Stimulated activated CD4-positive, alpha-beta T cell treated with anti-CD3 and anti-CD28 coated beads, Interleukin-2, amount 100 ng/mL, for 4 hours (primary cell): ENCODE results near the gene USP19.

Source experiments
- DNase-seq: peaks from one replicate; pipeline ENCODE4 v3.0.0-alpha.2; 2020; ENCODE audit warnings: low read depth

USP19 gene

DNA sequence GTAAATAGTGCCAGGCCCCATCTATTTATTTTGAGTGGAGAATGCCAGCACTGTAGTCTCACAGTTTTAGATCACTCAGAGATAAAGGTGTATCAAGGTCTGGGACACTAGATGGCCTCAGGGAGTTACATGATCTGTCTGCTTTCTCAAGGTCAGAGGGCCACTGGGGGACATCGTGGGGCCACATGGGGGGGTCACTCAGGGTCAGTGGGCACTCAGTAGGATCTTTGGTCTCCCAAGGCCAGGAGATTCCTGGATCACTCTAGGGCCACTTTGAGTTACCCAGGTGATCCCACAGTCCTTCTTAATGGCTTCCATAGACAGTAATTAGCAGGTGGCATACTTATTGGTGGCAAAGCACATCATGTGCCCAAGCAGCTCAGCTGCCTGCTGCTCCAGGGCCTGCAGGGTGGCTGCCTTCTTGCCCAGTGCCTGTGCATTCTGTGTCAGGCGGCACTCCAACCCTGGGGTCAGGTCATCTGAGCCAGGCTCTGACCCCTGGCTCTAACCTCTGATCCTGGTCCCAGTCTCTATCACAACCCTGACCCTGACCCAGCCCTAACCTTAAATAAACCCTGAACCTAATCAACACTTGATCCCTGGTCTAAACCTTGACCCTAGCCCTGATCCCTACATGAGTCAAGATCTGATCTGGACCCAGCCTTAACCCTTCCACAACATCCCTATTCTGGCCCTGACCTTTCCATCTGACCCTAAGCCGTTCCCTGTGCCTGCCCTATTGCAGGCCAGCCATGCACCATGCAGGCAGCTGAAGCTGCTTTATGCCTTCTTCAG lies 14.0 kb upstream of the USP19 start:
- DNase-seq = no peak

DNA sequence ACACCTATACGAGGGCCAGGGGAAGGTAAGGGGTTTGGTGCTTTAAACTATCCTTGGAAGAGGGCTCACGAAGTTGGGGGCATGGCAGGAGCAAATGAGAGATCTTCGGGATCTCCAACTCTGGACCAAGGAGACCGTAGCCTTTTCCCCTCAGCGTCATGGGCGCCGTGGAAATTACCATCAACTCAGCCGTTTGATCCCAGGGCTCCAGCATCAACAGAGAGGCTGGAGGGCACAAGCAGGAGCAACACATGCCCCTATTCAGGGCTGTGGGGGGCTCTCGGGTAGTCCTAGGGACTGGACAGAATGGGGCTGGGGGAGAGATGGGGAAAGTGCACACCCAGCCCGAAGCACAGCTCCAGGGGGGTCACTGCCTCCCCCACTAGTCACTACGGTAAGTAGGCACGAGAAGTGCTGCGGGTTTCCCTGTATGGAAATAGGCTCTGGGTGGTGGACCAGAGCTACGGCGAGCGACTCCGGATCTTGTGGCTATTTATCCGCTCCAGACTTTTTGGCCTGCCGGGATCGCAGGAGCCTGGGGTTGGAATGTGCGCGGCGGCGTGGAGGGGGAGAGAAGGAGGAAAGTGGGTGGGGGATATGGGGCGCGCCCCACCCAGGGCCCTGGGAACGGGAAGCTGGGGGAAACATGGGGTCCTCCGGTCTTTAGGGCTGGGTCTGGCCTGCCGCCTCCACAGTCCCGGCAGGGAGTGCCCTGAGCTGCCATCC lies 12.8 kb upstream of the USP19 start:
- no peak for DNase-seq

DNA sequence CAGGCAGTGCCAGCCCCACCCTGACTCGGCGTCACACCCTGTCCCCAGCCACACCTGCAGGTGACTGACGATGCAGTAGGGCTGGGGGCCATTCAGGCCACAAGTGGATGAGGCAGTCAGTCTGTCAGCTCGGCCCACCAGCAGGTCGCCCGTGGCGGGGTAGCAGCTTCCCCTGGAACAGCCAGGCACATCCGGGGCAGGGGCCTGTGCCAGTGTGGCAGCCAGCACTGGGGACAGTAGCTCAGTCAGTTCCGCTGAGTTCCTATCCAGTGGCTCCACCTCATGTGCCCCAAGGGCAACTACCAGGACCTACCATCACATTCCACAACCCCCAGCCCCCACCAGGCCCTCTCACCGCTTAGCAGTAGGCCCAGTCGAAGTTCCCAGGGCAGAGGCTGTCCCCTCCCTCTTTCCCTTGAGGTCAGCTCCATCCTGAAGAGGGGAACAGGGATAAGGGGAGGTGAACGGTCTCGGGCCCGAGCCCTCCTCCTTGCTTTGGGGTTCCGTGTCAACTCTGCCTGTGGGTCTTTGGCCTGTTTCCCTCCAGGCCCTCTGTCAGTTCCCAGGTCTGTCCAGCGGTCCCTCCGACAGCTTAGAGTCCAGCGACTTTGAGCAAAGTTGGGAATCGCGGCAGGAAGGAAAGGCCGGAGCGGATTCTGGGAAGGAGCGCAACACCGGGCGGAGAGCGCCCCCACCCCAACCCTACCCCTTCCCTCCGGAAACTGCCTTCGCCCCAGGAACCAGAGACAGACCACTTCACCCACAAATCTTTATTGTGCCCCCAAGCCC lies 12.0 kb upstream of the USP19 start, which contains the start of gene LAMB2:
LAMB2 (minus strand) TSS at position 614 of the 789 bp plus-strand sequence; CDS start at position 431, 183 bp downstream.
- DNase-seq = no peak

DNA sequence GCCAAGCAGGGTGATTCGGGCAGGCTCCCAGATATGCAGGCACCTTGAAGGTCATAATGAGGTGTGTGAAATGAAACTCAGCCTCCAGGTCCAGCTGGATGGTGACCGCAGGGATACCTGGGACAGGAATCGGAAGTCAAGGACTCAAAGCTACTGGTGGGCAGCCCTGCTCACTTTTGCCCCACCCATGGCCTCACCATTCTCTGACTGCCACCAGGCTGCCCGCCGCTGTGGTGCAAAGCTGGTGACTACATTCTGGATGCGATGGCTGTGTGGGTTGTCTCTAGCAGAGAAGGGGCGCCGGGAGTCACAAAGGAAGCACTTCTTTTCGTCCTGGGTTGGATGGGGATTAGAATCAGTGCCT lies 11.4 kb upstream of the USP19 start:
- no peak for DNase-seq

DNA sequence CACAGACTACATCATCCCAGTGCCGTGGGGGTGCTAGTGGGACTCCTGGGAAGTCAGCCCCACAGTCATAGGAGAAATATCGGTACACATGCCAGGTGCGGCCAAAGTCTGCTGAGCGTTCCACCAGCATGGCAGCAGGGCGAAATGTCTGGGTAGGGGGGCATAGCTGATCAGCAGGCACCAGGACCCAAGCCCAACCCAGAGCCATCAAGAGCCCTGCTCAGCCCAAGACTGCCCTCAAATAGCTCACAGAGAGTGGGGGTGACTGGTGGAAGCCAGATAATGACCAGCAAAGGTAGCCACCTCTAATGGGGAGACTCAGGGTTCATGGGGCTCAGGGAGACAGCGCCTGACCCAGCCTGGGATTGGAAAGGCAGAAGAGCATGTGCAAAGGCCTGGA lies 11.0 kb upstream of the USP19 start:
- no peak for DNase-seq

DNA sequence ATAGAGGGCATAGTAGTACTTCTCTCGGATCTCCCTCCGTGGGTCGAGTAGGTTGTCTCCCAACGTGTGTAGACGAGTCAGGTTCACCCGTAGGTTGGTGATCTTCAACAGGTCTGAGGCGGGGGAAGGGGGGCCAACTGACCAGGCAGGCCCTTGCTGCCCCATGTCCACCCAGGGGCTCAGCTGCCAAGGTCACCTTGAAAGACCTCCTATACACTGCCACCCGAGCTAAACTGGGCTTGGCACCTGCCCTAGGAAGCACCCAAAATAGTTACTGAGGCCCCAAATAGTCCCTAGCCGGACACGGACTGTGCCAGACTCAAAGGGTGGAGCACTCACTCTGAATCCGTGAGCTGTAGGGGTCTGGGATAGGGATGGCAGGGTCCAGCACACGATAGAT lies 10.4 kb upstream of the USP19 start:
- DNase-seq = no peak

DNA sequence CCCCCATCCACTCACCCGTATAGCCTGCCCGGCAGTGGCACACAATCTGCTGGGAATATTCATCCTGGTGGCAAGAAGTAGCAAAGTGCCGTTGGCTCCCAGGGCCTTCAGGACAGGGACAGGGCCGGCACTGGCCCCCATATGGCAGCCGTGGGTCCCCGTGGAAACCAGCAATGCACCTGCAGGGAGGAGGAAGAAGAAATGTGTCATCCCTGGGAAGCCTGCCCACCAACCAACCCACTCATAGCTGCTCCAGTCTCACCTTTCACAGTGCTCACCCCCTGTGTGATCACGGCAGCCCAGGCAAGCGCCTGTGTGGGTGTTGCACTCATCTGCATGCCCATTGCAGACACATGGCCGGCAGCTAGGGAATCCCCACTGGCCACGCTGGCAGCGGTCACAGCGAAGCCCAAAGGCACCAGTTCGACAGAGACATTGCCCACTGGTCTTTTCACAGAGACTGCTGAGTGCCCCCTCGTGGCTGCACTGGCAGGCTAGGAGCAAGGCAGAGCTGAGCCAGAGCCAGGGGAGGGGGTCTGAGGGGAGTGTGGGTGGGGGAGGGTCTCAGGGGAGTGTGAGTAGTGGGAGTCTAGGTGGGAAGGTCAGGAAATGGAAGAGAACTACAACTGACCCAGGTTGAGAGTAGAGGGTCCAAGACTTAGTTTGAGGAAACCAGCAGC lies 4.5 kb upstream of the USP19 start:
- DNase-seq = no peak

DNA sequence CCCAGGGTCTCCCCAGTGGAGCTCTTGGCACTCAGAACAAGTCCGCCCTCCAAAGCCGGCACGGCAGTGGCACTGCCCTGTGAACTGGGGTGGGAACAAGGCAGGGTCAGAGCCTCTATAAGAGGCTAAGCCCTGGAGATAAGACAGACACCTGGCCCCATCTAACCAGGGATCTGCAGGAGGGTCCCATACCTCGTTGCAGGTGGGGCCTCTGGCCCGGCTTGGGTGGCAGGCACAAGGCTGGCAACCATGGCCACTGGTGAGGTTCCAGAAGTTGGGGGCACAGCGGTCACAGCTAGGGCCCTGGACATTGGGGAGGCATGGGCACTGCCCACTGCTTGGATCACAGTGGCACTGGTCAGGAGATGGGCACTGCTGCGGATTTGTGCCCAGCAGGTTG lies 3.6 kb upstream of the USP19 start:
- DNase-seq = no peak

DNA sequence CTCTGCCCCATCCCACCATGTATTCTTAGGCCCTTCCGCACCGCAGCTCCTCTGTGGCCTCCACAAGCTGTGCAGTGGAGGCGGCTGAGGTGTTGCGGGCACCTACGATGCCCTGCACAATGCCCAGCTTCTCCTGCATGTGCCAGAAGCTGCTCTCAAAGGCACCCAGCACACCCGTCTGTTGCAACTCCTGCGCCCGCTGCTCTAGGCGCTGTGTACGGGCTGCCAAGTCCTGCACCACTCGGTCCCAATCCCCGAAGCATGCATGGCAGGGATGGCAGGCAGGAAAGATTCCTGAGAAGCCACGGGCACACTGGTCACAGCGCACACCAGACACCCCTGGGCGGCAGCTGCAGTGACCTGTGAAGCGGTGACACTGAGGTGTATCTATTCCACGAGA lies 3.1 kb upstream of the USP19 start:
- no peak for DNase-seq

DNA sequence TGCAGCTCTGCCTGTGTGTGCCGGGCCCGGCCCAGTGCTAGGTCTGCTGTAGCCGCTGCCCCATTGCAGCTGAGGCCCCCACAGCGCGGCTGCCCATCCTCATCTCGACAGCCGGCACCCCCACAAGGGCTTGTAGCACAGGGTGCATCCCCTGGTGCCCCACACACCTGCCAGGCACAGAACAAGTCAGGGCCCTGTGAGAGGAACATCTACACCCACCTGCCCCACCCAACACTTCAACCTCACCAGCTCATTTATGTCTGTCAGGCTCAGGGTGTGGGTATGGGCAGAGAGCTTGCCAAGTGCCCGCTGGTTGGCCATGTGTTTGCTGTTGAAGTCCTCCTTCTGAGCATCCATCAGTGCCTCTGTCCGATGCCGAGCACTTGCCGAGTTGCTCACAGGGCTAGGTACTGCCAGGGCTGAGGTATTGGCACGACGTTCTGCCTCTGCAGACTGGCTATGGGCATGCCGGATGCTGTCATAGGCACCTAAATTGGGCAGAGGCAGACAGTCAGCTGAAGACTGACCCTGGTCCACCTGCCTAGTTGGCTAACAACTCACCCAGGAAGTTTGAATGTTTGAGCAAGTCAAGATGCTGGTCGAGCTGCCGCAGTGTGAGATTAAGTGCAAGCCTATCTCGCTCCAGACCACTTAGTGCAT lies 2.4 kb upstream of the USP19 start:
- no peak for DNase-seq

DNA sequence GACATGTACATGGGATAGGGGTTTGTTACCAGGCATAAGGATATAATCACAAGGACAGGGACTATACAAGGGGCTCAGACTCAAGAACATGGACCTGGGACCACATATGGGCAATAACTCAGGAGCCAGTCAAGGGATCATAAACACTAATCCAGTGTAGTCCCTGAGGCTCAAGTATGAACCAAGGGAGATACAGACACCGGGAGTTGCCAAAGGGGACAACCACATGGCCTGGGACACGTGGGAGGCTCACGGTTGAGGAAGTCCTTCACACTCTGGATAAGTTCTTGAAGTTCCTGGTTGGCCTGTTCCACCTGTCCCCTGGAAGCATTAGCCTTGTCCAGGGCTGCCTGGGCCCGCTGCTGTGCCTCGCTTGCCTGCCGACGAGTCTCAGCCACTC lies 1.8 kb upstream of the USP19 start:
- no peak for DNase-seq

DNA sequence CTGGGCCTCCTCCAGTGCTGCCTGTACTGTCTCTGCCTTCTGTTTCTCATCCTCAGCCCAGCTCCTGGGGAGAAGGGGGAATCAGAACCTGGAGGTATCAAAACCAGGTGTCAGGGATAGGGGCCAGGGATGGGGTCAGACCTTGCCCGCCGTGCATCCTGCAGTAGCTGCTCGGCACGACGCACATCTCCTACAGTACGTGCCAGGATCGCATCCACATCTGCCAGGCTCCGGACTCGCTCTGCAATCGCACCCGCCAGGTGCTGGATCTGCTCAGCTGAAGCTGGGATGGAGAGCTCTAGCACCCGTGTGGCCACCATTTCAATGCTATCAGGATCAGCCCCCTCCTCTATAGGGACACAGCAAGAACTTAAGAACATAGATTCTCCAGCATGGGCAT lies 1.4 kb upstream of the USP19 start:
- no peak for DNase-seq

DNA sequence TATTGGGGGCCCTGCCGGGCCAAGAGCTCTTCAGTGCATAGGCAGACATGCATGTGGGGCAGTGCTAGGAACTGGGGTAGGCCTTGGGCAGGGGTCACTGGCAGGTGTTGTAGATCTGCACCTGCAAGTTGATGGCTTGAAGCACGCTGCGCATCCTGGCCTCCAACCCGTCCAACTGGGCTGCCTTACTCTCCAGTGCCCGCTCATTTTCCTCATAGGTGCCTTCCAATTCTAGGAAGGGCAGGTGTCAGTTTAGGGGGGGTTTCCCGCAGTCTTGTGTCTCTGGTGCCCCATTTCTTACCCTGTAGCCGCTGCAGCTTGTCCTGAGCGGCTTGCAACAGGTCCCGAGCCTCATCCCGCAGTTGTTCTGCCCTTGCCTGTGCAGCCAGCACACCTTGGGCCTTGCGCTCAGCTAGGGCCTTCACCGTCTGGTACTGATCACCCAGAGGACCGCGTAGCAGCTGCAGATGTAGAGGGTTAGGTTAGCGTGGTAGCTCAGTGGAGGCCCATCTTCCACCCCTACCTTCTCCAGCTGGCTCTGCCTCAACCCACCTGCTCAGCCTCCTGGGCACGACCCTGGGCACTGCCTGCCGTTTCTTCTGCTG lies 611 bp upstream of the USP19 start:
- no peak for DNase-seq

DNA sequence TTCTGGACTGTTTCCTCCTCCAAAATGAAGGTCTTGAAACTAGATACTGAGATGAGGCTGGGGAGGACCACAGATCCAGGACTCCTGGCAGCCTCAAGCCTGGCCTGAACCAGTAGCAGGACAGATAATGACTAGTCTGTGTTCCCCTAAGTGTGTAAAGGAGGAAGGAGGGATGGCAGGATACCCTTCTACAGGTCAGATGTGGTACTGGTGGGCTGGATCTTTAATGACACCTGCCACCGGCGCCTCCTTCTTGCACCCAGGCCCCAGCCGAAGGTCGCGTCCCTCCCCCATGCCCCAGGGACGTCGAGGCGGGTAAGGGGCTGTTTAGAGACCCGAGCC lies 556 bp downstream of the USP19 start:
- no peak for DNase-seq

DNA sequence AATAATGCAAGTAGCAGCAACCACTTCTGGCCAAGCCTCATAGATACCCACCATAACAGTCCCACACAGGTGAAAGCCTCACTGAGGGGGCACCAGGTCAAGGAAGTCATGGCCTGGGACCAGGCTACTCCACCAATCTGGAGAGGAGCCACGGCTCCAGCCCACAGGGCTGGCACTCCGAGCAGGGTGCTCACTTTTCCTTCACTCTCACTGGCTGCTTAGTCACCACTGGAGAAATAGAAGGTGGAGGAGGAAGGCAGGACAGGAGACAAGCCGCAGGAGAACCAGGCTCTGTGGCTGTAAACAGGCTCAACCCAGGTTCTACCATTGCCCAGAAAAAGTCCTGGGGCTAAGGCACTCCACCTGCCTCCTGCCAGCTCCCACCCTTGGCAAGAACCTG lies 1.2 kb downstream of the USP19 start:
- DNase-seq = no peak

DNA sequence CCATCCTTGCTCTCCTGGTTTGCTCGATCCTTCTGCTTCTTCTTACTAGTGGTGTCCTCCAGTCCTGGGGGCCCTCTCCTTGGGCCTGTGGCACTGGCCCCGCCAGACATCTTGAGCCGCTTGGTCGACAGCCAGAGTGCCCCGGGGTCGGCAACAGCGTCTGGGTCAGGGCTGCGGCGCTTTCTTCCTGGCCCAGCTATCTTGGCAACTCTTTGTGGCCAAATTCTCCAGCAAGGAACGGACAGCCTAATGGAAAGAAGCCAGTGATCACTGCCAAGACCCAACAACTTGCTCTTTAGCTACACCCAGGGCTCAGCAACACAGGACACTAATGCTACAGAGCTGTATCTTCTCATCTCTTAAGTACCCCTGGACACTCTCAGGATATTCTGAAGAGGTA lies 1.6 kb downstream of the USP19 start:
- no peak for DNase-seq

DNA sequence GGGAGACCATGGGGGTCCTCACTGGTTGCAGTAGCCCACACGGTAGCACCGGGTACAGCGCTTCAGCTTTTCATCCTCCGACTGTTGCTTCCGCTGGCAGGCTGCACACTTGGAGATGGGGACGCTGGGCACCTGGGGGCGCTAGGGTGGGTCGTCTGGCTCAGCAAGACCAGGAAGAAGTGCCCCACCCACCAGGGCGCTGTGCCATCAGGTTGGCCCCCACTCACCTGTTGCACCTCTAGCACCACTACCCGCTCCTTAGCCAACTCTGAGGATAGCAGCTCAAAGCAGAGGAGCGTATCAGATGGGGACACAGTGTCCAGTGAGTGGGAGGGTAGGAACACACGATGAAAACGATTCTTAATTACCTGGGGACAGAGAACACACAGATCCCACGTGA lies 8.4 kb downstream of the USP19 start:
- no peak for DNase-seq

DNA sequence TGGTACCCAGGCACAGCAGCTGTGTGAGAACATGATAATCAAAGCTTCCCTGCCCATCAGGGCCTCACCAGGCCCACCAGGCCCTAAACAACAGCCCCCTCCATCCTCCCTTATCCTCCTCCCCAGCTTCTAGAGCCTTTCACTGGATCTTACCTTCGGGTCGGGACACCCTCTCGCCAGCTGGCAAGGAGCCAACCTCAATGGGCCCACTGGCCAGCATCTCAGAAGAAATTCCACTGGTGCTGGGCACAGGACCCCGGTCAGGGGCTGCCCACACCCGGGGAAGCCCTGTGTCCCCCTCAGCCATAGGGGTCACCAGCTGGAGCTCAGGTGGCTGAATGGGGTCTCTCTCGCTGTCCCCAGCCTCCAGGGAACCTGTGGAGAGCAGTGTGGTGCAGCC lies 9.3 kb downstream of the USP19 start:
- DNase-seq = no peak

DNA sequence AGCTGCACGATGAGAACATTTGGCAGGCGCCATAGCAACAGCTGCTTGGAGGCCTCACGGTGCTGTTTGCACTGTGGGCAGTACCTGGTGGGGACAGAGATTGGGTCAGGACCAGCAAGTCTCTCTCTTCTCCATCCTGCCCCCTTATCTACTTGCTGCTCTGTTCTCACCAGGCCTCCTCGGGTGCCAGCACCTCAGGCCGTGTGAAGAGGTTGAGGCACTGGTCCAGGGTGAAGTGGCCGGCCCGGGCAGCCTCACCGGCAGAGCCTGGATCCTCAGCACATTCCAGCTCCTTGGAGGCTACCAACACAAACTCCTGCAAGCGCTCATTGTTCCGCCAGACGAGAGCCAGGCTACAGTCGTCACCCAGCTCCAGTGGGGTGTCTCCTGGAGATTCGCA lies 9.8 kb downstream of the USP19 start:
- no peak for DNase-seq

DNA sequence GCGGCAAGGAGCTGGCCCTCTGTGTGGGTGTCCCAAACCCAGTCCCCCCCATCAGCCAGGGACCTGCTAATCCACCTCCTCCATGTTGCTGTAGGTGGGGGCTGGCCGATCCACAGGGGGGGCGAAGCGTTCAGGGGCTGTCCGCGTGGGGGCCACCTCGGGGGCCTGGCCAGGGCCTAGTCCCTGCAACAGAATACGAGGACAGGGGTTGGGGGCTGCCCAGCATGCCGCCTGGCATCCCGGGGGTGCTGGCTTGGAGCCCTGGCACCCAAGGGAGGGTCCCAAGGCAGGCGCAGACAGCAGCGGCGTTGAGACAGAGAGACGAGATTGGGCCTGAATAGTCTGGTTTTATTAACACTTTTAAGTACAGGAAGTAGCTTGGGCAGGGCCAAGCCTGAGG lies 12.3 kb downstream of the USP19 start:
- no peak for DNase-seq
